GM18511 (cell line): ENCODE measurements around the gene RCAN3.

ENCODE experiments used
- ATAC-seq: cut with Tn5 transposase; IDR thresholded peaks from one replicate; pipeline ENCODE4 v1.9.1; 2021; ENCODE audit warnings: mild to moderate bottlenecking, moderate library complexity; ENCODE audit not compliant: unreplicated experiment

The RCAN3 gene

DNA sequence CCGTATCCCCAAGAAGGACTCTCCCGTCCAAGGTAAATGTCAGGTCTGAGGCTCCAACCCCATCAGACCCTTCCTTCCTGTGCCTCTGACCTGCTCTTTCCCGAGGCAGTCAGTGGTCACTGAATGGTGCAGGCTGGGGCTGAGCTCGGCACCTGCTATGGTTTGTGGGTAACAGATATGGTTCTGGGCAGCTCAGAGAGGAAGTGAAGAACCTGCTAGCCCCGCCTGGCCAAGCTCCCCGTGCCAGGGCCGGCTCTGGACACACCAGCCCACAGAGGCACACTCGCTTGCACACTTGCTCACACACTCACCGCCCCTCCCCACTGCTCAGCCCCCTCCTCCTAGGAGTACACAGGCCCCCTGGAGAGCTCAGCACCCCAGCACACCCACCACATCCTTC is 69.7 kb downstream of the RCAN3 start:
- ATAC-seq = no peak

- ATAC-seq = no peak
Measured at GRCh38 chr1:24575905-24576587, 73.4 kb downstream of the RCAN3 start.

- ATAC-seq = no peak
Measured at GRCh38 chr1:24578846-24579245, 76.2 kb downstream of the RCAN3 start.

GRCh38 chr1:24580756-24581155 is 78.1 kb downstream of the RCAN3 start:
- no peak for ATAC-seq

DNA sequence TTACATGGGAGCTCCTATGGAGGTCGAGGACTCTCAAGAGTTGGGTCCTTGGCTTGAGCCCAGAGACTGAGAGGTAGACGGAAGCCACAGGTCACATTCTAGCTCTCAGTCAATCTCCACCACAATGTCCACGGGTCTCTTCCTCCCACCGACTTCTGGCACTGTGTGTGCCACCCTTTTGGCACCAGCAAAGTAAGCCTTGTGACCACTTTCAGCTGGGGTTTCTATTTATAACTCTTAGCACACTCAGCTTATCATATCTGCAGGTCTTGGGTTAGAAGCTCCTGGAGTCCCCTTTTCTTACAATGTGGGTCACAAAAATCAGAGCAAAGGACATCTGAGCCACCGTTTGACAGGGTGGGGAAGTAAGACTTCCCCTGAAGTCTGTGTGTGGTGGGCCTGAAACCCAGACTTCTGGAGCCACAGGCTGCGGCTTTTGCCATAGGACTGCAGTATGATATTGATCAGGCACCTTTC is 81.6 kb downstream of the RCAN3 start:
- ATAC-seq = no peak

GRCh38 chr1:24586119-24586518 is 83.5 kb downstream of the RCAN3 start:
- ATAC-seq = no peak

DNA sequence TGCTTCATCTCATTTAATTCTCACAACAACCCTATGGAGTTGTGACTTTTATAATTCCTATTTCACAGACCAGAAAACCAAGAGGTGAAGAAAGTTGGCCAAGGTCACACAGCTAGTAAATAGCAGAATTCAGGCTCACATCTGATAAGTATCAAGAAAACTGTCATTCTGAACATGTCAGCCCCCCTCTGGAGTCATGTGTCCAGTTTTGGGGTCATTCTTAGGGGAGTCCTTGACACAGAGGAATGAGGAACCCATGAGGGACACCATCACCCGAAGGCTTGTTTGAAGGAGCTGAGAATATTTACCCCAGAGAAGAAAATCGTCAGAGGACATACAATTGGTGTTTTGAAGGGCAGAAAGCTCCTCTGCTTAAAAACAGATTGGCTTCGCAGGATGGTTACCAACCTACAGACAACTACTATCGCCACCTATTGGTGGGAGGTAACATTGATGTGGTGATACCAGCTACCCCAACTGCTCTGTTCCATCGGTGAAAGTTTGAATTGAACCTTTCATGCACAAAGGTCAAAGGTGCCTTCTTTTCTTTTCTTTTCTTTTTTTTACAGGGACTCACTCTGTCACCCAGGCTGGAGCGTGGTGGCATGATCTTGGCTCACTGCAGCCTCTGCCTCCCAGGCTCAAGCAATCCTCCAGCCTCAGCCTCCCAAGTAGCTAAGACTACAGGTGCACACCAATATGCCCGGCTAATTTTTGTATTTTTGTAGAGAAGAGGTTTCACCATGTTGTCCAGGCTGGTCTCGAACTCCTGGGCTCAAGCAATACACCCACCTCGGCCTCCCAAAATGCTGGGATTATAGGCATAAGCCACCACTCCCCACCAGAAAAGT is 84.6 kb downstream of the RCAN3 start:
- no peak for ATAC-seq

DNA sequence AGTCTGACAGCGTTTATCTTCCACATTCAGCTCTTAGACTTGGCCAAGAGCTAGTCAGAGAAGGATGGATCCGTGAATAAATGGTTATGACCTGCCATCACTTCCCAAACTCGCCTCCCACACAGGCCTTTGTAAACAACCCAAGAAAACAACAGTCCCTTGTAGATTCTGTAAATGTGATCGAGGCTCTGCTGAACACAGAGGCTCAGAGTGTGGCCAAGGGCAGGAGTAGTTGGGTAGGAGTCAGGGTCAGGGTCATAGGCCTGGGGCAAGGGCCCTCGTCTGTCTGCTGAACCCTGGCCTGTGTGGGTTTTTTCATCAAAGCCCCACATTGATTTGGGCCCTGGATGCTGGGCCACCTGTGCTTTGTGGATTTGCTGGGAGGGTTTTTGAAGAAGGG is 85.9 kb downstream of the RCAN3 start:
- no peak for ATAC-seq

DNA sequence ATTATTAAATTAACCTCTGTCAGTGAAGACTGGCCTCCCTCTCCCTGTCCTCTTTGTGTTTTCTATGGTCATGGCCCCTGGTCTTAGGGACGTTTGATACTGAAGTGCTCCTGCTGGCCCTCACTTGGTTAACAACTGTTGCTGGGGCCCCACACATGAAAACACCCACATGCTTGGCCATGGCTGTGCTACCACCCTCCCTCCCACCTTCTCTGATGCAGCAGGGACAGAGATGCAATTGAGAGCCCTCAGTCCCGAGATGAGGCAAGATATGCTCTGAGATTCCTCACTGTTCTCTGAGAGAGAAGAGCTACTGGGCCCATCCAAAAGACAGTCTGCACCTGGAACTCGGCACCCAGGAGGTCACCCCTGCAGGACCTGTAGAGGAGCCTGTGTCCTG is 86.6 kb downstream of the RCAN3 start:
- no peak for ATAC-seq
